ENCODE data around the gene NUDCD2. TPM values are rescaled to one million over a fixed set of nuclear protein-coding genes. Genes with fewer than 3 reads are reported as not detected.
"Not testable (repeated sequence)": the region's sequence is repeated elsewhere in the genome, so short reads cannot be mapped to it uniquely, and the experiment has no call there.

Gene NUDCD2
- total and polyA plus RNA-seq, 2 donors from 2014 or later = 23.1 to 24.3 TPM

DNA sequence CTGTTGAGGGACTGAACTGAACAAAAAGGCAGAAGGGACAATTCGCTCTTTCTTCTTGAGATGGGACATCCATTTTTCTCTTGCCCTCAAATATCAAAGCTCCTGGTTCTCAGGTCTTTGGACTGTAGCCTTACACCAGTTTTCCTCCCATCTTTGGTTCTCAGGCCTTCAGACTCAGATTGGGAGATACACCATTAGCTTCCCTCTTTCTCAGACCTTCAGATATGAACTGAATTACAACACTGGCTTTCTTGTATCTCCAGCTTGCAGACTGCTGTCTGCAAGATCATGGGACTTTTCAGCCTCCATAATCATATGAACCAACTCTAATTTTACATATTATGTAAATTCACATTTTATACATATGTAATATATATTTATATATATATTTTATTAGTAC is 35.1 kb downstream of the NUDCD2 start:
- Histone ChIP-seq H3K36me3 (ENCODE audit: control insufficient read depth in 2 of 3, insufficient read depth in 3 of 3, low read length in 3 of 3) (no peaks in the 10 kb centered on the region), H3K4me3 (ENCODE audit: low read length in 3 of 3) (no peak overlapping the region), H3K9ac (ENCODE audit: low read length in 3 of 3) (no peak overlapping the region), H3K9me3 (ENCODE audit: control insufficient read depth in 2 of 3, insufficient read depth in 1 of 3, low read length in 3 of 3) (no peaks in the 10 kb centered on the region), H3K27me3 (ENCODE audit: control insufficient read depth, insufficient read depth, low read length) (no peaks in the 10 kb centered on the region), H3K4me1 (ENCODE audit: control insufficient read depth in 2 of 3, insufficient read depth in 2 of 3, low read depth in 1 of 3, low read length in 3 of 3) (no peaks in the 10 kb centered on the region), H3K27ac (ENCODE audit: low read depth in 2 of 2, low read length in 2 of 2) (no peak overlapping the region)
- DNase-seq (no peak), FAIRE-seq (no peak)
- intact Hi-C loops (cut with DNase I) = no loop called here
- TF ChIP-seq, protein P1, sequence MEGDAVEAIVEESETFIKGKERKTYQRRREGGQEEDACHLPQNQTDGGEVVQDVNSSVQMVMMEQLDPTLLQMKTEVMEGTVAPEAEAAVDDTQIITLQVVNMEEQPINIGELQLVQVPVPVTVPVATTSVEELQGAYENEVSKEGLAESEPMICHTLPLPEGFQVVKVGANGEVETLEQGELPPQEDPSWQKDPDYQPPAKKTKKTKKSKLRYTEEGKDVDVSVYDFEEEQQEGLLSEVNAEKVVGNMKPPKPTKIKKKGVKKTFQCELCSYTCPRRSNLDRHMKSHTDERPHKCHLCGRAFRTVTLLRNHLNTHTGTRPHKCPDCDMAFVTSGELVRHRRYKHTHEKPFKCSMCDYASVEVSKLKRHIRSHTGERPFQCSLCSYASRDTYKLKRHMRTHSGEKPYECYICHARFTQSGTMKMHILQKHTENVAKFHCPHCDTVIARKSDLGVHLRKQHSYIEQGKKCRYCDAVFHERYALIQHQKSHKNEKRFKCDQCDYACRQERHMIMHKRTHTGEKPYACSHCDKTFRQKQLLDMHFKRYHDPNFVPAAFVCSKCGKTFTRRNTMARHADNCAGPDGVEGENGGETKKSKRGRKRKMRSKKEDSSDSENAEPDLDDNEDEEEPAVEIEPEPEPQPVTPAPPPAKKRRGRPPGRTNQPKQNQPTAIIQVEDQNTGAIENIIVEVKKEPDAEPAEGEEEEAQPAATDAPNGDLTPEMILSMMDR (IDR thresholded peaks at IDR 0.05; ENCODE audit: borderline replicate concordance, extremely low read depth, insufficient read depth) = no peak

DNA sequence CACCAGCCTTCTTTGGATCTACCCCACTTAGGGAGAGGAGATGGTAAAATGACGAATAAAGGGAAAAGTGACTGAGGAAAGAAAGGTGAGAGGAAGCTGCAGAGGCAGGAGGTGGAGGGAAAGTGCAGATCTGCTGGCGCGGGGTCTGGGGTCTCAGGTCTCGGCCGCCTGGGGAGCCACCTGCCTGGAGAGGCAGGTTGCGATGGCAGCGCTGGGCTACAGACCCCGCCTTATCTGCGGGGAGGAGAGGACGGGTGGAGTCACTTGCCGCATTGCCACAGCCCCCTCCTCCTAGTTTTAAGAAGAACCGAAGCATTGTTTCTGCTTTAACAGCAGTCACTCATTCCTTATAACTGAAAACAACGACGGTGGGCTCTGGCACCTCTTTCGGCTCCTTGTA is 44.2 kb downstream of the NUDCD2 start:
- FAIRE-seq; H3K27me3 ChIP-seq (ENCODE audit: control insufficient read depth, insufficient read depth, low read length); H3K4me3 ChIP-seq (ENCODE audit: low read length in 3 of 3); H3K9ac ChIP-seq (ENCODE audit: low read length in 3 of 3); H3K9me3 ChIP-seq (ENCODE audit: control insufficient read depth in 2 of 3, insufficient read depth in 1 of 3, low read length in 3 of 3); H3K36me3 ChIP-seq (ENCODE audit: control insufficient read depth in 2 of 3, insufficient read depth in 3 of 3, low read length in 3 of 3); H3K4me1 ChIP-seq (ENCODE audit: control insufficient read depth in 2 of 3, insufficient read depth in 2 of 3, low read depth in 1 of 3, low read length in 3 of 3); DNase-seq; intact Hi-C loops (cut with DNase I); H3K27ac ChIP-seq (ENCODE audit: low read depth in 2 of 2, low read length in 2 of 2): not testable (repeated sequence)

DNA sequence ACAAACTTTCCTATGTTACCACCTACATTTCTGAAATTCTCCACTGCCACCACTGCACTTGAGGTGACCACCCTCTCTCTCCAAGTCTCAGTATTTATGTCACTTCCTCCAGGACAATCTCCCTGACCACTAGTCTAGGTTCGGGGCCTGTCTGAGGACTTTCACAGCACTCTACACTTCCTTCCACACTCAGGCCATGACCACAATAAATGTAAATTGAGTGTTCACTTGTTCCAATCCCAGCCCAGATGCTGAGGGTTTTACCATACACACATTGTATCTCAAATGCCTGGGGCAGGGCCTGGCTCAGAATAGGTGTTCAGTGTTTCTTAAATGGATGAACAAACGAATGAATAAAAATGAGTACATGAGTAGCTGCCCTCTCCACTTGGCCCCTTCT is 49.4 kb downstream of the NUDCD2 start:
- Histone ChIP-seq H3K4me3 (ENCODE audit: low read length in 3 of 3) (no peak overlapping the region), H3K27ac (ENCODE audit: low read depth in 2 of 2, low read length in 2 of 2) (no peak overlapping the region), H3K36me3 (ENCODE audit: control insufficient read depth in 2 of 3, insufficient read depth in 3 of 3, low read length in 3 of 3) (no peaks in the 10 kb centered on the region), H3K27me3 (ENCODE audit: control insufficient read depth, insufficient read depth, low read length) (no peaks in the 10 kb centered on the region), H3K9me3 (ENCODE audit: control insufficient read depth in 2 of 3, insufficient read depth in 1 of 3, low read length in 3 of 3) (no peaks in the 10 kb centered on the region), H3K9ac (ENCODE audit: low read length in 3 of 3) (no peak overlapping the region), H3K4me1 (ENCODE audit: control insufficient read depth in 2 of 3, insufficient read depth in 2 of 3, low read depth in 1 of 3, low read length in 3 of 3) (no peaks in the 10 kb centered on the region)
- DNase-seq (no peak), FAIRE-seq (no peak)
- TF ChIP-seq, protein P1 (IDR thresholded peaks at IDR 0.05; ENCODE audit: borderline replicate concordance, extremely low read depth, insufficient read depth) = no peak
- intact Hi-C loops (cut with DNase I) = no loop called here

DNA sequence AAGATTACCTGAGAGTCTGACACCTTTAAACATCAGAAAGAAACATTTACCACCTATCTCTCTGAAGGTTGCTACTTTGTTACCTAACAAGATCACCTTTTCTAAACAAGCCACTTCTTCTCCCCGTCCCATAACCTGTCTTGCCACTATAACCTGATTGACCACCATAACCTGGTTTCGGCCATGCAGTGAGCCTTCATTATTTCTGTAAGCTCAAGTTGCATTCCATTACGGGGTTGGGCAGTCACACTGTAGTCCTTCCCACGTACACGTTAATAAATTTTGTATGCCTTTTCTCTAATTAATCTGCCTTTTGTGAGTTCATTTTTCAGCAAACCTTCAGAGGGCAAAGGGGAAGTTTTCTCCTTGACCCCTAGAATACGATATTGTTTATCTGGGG is 50.5 kb downstream of the NUDCD2 start:
- H3K27ac ChIP-seq (ENCODE audit: low read depth in 2 of 2, low read length in 2 of 2) = no peak overlapping the region
- FAIRE-seq (no peak), DNase-seq (peak in 2 of 5 donors; percentile 21 to 24)
- H3K4me1 ChIP-seq (ENCODE audit: control insufficient read depth in 2 of 3, insufficient read depth in 2 of 3, low read depth in 1 of 3, low read length in 3 of 3) = no peaks in the 10 kb centered on the region
- no peak overlapping the region for H3K9ac ChIP-seq (ENCODE audit: low read length in 3 of 3)
- intact Hi-C loops (cut with DNase I) = no loop called here
- H3K4me3 ChIP-seq (ENCODE audit: low read length in 3 of 3) = no peak overlapping the region
- H3K27me3 ChIP-seq (ENCODE audit: control insufficient read depth, insufficient read depth, low read length) = no peaks in the 10 kb centered on the region
- H3K9me3 ChIP-seq (ENCODE audit: control insufficient read depth in 2 of 3, insufficient read depth in 1 of 3, low read length in 3 of 3) = no peaks in the 10 kb centered on the region
- H3K36me3 ChIP-seq (ENCODE audit: control insufficient read depth in 2 of 3, insufficient read depth in 3 of 3, low read length in 3 of 3) = no peaks in the 10 kb centered on the region
- TF ChIP-seq, protein P1 (IDR thresholded peaks at IDR 0.05; ENCODE audit: borderline replicate concordance, extremely low read depth, insufficient read depth) = no peak
